GM23248 (cell line): ENCODE measurements around the gene OR1I1. TPM values are rescaled to one million over a fixed set of nuclear protein-coding genes. Genes with fewer than 3 reads are reported as not detected.
"Not testable (repeated sequence)": the region's sequence is repeated elsewhere in the genome, so short reads cannot be mapped to it uniquely, and the experiment has no call there.

Experiments used
- DNase-seq: peaks from one replicate; pipeline ENCODE4 v3.0.0-alpha.2; 2015
- H2AFZ ChIP-seq: fragments of 200-600 bp; sonication (generic); 2 replicates; pipeline ENCODE4 v1.6.1; 2016; ENCODE audit warnings: antibody characterized with exemption
- H3F3A ChIP-seq: fragments of 200-600 bp; sonication (generic); 2 replicates; pipeline ENCODE4 v1.6.1; 2016; ENCODE audit warnings: mild to moderate bottlenecking, antibody characterized with exemption, mixed run types; ENCODE audit not compliant: insufficient read depth
- H3K27ac ChIP-seq: fragments of 200-600 bp; sonication (generic); 2 replicates; pipeline ENCODE4 v1.5.1; 2016; ENCODE audit warnings: mild to moderate bottlenecking
- H3K27me3 ChIP-seq: fragments of 200-600 bp; sonication (generic); replicated peaks from 2 replicates; pipeline ENCODE4 v1.6.1; 2016; ENCODE audit warnings: mild to moderate bottlenecking; ENCODE audit not compliant: insufficient read depth
- H3K36me3 ChIP-seq: fragments of 200-600 bp; sonication (generic); 2 replicates; pipeline ENCODE4 v1.6.1; 2016; ENCODE audit warnings: low read depth, mild to moderate bottlenecking
- H3K4me1 ChIP-seq: fragments of 200-600 bp; sonication (generic); 2 replicates; pipeline ENCODE4 v1.6.1; 2016; ENCODE audit warnings: mild to moderate bottlenecking; ENCODE audit not compliant: insufficient read depth
- H3K4me2 ChIP-seq: fragments of 200-600 bp; sonication (generic); one replicate; pipeline ENCODE4 v1.6.1; 2016; ENCODE audit warnings: mild to moderate bottlenecking; ENCODE audit not compliant: unreplicated experiment
- H3K4me3 ChIP-seq: fragments of 200-600 bp; sonication (generic); 2 replicates; pipeline ENCODE4 v1.5.1; 2016; ENCODE audit warnings: mild to moderate bottlenecking
- H3K79me2 ChIP-seq: fragments of 200-600 bp; sonication (generic); 2 replicates; pipeline ENCODE4 v1.6.1; 2016; ENCODE audit warnings: mild to moderate bottlenecking; ENCODE audit not compliant: insufficient read depth
- H3K9ac ChIP-seq: fragments of 200-600 bp; sonication (generic); 2 replicates; pipeline ENCODE4 v1.6.1; 2016; ENCODE audit warnings: mild to moderate bottlenecking
- H3K9me2 ChIP-seq: fragments of 200-600 bp; sonication (generic); 2 replicates; pipeline ENCODE4 v1.6.1; 2016; ENCODE audit warnings: mixed run types, mild to moderate bottlenecking, moderate library complexity; ENCODE audit not compliant: insufficient read depth
- H3K9me3 ChIP-seq: fragments of 200-600 bp; sonication (generic); one replicate; pipeline ENCODE4 v1.6.1; 2017; ENCODE audit warnings: low read depth
- H4K20me1 ChIP-seq: fragments of 200-600 bp; sonication (generic); 2 replicates; pipeline ENCODE4 v1.6.0; 2016; ENCODE audit not compliant: insufficient read depth
- EZH2 ChIP-seq: fragments of 200-600 bp; sonication (generic); IDR thresholded peaks from 2 replicates; pipeline ENCODE4 v1.6.1; 2018; ENCODE audit warnings: antibody characterized with exemption, mild to moderate bottlenecking; ENCODE audit not compliant: insufficient read depth, poor library complexity, severe bottlenecking
- EZH2phosphoT487 ChIP-seq: fragments of 200-600 bp; sonication (generic); IDR thresholded peaks from 2 replicates; pipeline ENCODE4 v1.6.1; 2018; ENCODE audit warnings: antibody characterized with exemption, moderate library complexity, mild to moderate bottlenecking, low read depth; ENCODE audit not compliant: insufficient read depth
- WGBS, 2 experiments: methylation state at CpG; one replicate each; pipeline ENCODE4 v1.1.6; 2015 to 2017; ENCODE audit warnings: low lambda C conversion rate in 2 of 2, low coverage in 1 of 2; ENCODE audit errors: missing lambda C conversion rate in 2 of 2; 5-methylcytosine and 5-hydroxymethylcytosine counted together
- in situ Hi-C: fragments of 300-500 bp; cut with MboI; formaldehyde crosslinking; loops from 2 replicates; pipeline ENCODE4 v1.15.0; 2020
- polyA plus RNA-seq: library from polyadenylated mRNA; unstranded; fragments of >200 nt; fragmentation: Nextera tagmentation; extraction: Ambion mirVana; gene quantifications from 2 replicates; pipeline ENCODE4 v1.2.1, GENCODE V29; 2016
- total RNA-seq: library from RNA; depleted of rRNA; stranded (reverse); fragments of >200 nt; shearing (Covaris generic); gene quantifications from 2 replicates; pipeline ENCODE4 v1.2.3, GENCODE V29; 2014

OR1I1 gene
- total and polyA plus RNA-seq, 2 experiments from 2014 or later: not detected

- Histone ChIP-seq H3K27me3 (peaks cover 14% of the 10 kb centered on the region), H3K4me2 (no peak overlapping the region), H2AFZ (no peak overlapping the region), H3K9me3 (no peaks in the 10 kb centered on the region), H3K36me3 (no peaks in the 10 kb centered on the region), H3K27ac (no peak overlapping the region), H3K4me1 (no peaks in the 10 kb centered on the region), H3K79me2 (no peaks in the 10 kb centered on the region), H3K9me2 (no peaks in the 10 kb centered on the region), H3K4me3 (no peak overlapping the region), H4K20me1 (no peaks in the 10 kb centered on the region), H3F3A (no peaks in the 10 kb centered on the region), H3K9ac (no peak overlapping the region)
- DNase-seq: peak; percentile 67
- 13% methylated on average over 13 of the region's 13 CpGs for WGBS, 2 experiments
- TF ChIP-seq EZH2phosphoT487 (no peak), EZH2 (no peak)
- in situ Hi-C loops: loop anchor here (10.0 kb wide), 1 partner anchor 463 kb away; no protein-coding TSS in a partner anchor
These were observed 10.1 kb downstream of the OR1I1 start for GRCh38 chr19:15091918-15092753.

- DNase-seq: no peak
- Histone ChIP-seq H3K9me2 (no peaks in the 10 kb centered on the region), H3K27me3 (peaks cover 5% of the 10 kb centered on the region; the same call in 1 of the 2 replicates), H3K9ac (no peak overlapping the region), H3K4me1 (no peaks in the 10 kb centered on the region), H3K36me3 (no peaks in the 10 kb centered on the region), H3K79me2 (no peaks in the 10 kb centered on the region), H3F3A (no peaks in the 10 kb centered on the region), H4K20me1 (no peaks in the 10 kb centered on the region), H3K27ac (no peak overlapping the region), H2AFZ (no peak overlapping the region), H3K9me3 (no peaks in the 10 kb centered on the region), H3K4me2 (no peak overlapping the region), H3K4me3 (no peak overlapping the region)
- 55 to 59% methylated on average over 2 of the region's 2 CpGs for WGBS, 2 experiments
- TF ChIP-seq EZH2phosphoT487 (no peak), EZH2 (no peak)
- in situ Hi-C loops: loop anchor here (10.0 kb wide), 1 partner anchor 462 kb away; no protein-coding TSS in a partner anchor
These were observed 11.0 kb downstream of the OR1I1 start for GRCh38 chr19:15093001-15093400.

- Histone ChIP-seq H4K20me1 (no peaks in the 10 kb centered on the region), H3K9ac (no peak overlapping the region), H3K4me1 (no peaks in the 10 kb centered on the region), H3K27me3 (no peaks in the 10 kb centered on the region), H3K79me2 (no peaks in the 10 kb centered on the region), H3K4me3 (no peak overlapping the region), H3K9me2 (no peaks in the 10 kb centered on the region), H3K36me3 (no peaks in the 10 kb centered on the region), H3F3A (no peaks in the 10 kb centered on the region), H2AFZ (no peak overlapping the region), H3K9me3 (no peaks in the 10 kb centered on the region), H3K27ac (no peak overlapping the region), H3K4me2 (no peak overlapping the region)
- no peak for TF ChIP-seq EZH2
- no peak for TF ChIP-seq EZH2phosphoT487
- no peak for DNase-seq
- WGBS, 2 experiments: 37 to 39% methylated on average over 3 of the region's 3 CpGs
- in situ Hi-C loops: loop anchor here (10.0 kb wide), 1 partner anchor 459 kb away; no protein-coding TSS in a partner anchor
These were observed 14.2 kb downstream of the OR1I1 start for GRCh38 chr19:15096223-15096622.

GRCh38 chr19:15097980-15098379 is 16.0 kb downstream of the OR1I1 start:
- 71 to 81% methylated on average over 6 of the region's 6 CpGs for WGBS, 2 experiments
- not testable (repeated sequence) for H3K27ac ChIP-seq, H3K36me3 ChIP-seq, DNase-seq, H3K4me3 ChIP-seq, H3K9me3 ChIP-seq, H2AFZ ChIP-seq, H3K79me2 ChIP-seq, H3K9me2 ChIP-seq, H3K27me3 ChIP-seq, H3K9ac ChIP-seq, H3K4me2 ChIP-seq, H3F3A ChIP-seq, H3K4me1 ChIP-seq, H4K20me1 ChIP-seq
- in situ Hi-C loops: loop anchor here (10.0 kb wide), 1 partner anchor 457 kb away; no protein-coding TSS in a partner anchor
